Duodenal mucosa (tissue), 2 donors: ENCODE results near the gene PDK2.

Source experiments
- H3K27ac ChIP-seq: one replicate; pipeline ENCODE4 v1.7.0; 2013; ENCODE audit warnings: low read depth, low read length
- H3K27me3 ChIP-seq, 2 donors: one replicate each; pipeline ENCODE4 v1.7.0; 2013; ENCODE audit warnings: low read length in 2 of 2, control low read depth in 1 of 2; ENCODE audit not compliant: insufficient read depth in 2 of 2, control insufficient read depth in 1 of 2
- H3K36me3 ChIP-seq, 2 donors: one replicate each; pipeline ENCODE4 v1.7.0; 2013; ENCODE audit warnings: low read length in 2 of 2, control low read depth in 1 of 2; ENCODE audit not compliant: insufficient read depth in 2 of 2, control insufficient read depth in 1 of 2
- H3K4me1 ChIP-seq, 2 donors: one replicate each; pipeline ENCODE4 v1.7.0; 2013; ENCODE audit warnings: low read length in 2 of 2, control low read depth in 1 of 2; ENCODE audit not compliant: insufficient read depth in 2 of 2, control insufficient read depth in 1 of 2
- H3K4me3 ChIP-seq, 2 donors: one replicate each; pipeline ENCODE4 v1.7.0; 2013; ENCODE audit warnings: low read length in 2 of 2, low read depth in 1 of 2
- H3K9ac ChIP-seq, 2 donors: one replicate each; pipeline ENCODE4 v1.7.0; 2013; ENCODE audit warnings: low read length in 2 of 2, low read depth in 1 of 2
- H3K9me3 ChIP-seq, 2 donors: one replicate each; pipeline ENCODE4 v1.7.0; 2013; ENCODE audit warnings: low read length in 2 of 2, control low read depth in 1 of 2; ENCODE audit not compliant: control insufficient read depth in 1 of 2

Gene PDK2

DNA sequence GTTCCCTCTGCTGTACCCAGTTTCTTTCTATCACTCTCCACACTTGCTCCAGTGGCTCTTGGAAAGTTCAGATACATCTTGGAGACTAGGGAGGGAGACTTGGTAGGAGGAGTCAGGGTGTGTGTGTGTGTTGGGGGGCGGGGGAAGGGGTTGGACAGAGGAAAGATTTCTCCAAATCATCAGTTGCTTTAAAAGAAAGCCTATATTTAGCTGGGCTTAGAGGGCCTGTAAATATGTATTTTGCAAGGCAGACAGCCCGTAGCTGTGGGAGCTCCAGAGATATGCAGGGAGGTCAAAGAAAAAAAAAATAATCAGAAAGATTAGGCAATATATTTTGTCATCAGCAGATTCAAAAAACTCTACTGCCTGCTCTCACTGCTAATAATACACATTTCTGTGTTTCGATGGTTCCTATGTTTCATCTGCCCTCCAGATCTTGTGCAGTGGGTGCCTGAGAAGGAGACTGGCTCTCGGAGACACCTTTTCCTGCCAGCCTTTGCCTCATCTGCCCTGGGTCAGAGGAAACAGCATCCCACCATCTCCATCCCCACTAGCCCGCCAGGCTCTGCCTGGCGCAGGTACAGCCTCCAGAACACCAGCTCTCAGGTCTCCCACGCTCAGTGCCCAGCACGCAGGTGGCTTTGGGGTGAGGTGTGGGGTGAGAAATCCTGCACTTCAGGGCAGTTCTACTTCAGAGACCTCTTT, 60.1 kb downstream of the PDK2 start:
- no peaks in the 10 kb centered on the region for H3K27me3 ChIP-seq
- H3K27ac ChIP-seq: no peak overlapping the region
- no peaks in the 10 kb centered on the region for H3K36me3 ChIP-seq
- peak overlapping the region in 1 of 2 donors; percentile 26 for H3K9ac ChIP-seq
- no peak overlapping the region for H3K4me3 ChIP-seq
- no peaks in the 10 kb centered on the region for H3K9me3 ChIP-seq
- peaks cover 24% of the 10 kb centered on the region in 2 donors for H3K4me1 ChIP-seq

DNA sequence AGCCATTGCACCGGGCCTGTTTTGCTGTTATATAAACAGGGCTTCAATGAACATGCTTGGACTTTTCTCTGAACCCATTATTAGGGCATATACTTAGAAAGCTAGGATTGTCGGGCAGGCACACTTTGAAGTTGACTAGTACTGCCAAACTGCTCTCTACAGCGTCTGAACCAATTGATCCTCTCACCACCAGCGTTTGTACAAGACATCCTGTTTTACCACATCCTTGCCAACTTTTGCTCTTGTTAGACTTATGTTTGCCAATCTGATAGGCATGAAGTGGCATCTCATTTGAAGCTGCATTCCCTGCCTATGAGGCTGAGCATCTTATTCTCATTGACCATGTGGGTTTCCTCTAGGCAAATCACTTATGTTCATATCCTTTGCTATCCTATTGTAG, 62.7 kb downstream of the PDK2 start:
- peaks cover 20 to 21% of the 10 kb centered on the region in 2 donors for H3K4me1 ChIP-seq
- no peak overlapping the region for H3K27ac ChIP-seq
- H3K9me3 ChIP-seq: no peaks in the 10 kb centered on the region
- no peaks in the 10 kb centered on the region for H3K27me3 ChIP-seq
- H3K36me3 ChIP-seq: no peaks in the 10 kb centered on the region
- H3K4me3 ChIP-seq: no peak overlapping the region
- H3K9ac ChIP-seq: no peak overlapping the region

DNA sequence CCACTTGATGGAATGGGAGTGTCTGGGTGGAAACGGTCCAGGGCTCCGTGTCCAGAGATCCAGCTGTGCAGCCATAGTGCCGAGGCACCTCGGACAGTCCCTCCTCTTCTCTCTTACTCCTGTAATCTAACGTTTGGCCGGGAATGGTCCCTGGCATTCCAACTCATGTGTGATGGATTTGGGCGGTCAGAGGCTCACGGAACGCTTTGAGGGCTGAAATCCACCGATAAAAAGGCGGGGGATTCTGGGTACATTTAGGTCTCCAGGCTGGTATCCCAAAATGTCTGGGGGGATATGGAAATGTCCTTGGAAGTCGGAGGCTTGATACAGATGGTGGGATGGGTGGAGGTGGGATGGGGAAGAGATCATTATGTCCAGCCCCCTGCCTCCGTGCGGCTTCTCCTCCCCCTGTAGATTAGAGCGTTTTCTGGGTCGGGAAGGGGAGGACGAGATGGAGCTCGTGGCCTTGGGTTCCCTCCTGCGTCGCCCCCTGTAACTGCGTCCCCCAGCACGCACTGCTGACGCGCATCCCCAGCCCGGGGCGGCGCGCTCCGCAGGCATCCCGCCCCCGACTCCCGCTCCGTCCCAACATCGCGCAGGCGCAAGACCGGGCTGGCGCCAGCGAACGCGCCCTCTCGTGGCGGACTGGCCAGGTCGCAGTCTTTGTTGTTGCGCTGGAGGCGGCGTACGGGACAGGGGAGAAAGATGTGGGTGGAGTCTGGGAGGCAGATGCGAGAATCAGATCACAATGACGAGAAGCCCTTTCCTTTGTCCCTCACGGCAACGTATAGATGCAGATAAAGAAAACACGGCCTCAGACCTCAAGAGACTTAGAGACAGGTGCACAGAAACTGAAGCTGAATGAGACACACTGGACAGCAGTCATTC, 66.1 kb downstream of the PDK2 start:
- Histone ChIP-seq H3K27me3 (no peaks in the 10 kb centered on the region), H3K9ac (peak overlapping the region; percentile 65 to 77), H3K36me3 (no peaks in the 10 kb centered on the region), H3K9me3 (no peaks in the 10 kb centered on the region), H3K4me3 (peak overlapping the region; percentile 72 to 78), H3K4me1 (peaks cover 9 to 10% of the 10 kb centered on the region in 2 donors), H3K27ac (no peak overlapping the region)
